ENCODE results near the gene ABI3BP. TPM values are rescaled to one million over a fixed set of nuclear protein-coding genes. Genes with fewer than 3 reads are reported as not detected.

The ABI3BP gene
- total RNA-seq, 1 donor from 2014 or later, result 1.1 TPM

DNA sequence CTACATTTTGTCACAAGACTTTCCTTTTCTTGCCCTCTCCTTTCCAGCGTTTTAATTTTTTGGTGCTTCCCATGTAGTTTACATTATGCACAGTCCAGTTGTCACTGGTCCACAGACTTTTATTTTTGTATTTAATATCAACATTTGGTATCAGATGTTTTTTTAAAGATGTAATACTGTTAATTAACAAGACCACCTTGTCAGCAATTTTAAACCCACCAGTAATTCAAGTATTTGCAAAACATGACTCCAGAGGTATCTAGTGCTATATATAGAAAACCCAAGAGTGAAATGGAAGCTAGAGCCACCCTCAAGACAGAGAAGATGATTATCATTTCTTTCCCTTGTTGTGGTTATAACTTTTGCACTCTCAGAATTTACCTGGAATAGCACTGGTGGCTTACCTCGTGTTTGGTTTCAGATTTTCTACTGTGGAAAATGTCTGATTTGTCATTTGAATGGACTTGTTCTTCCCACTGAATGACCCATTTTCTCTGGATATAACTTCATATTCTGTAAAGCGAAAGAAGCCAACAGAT lies 227.7 kb downstream of the ABI3BP start:
- TF ChIP-seq EZH2 (IDR thresholded peaks at IDR 0.05; ENCODE audit: insufficient read depth, low read length), result no peak
- TF ChIP-seq, protein P1, sequence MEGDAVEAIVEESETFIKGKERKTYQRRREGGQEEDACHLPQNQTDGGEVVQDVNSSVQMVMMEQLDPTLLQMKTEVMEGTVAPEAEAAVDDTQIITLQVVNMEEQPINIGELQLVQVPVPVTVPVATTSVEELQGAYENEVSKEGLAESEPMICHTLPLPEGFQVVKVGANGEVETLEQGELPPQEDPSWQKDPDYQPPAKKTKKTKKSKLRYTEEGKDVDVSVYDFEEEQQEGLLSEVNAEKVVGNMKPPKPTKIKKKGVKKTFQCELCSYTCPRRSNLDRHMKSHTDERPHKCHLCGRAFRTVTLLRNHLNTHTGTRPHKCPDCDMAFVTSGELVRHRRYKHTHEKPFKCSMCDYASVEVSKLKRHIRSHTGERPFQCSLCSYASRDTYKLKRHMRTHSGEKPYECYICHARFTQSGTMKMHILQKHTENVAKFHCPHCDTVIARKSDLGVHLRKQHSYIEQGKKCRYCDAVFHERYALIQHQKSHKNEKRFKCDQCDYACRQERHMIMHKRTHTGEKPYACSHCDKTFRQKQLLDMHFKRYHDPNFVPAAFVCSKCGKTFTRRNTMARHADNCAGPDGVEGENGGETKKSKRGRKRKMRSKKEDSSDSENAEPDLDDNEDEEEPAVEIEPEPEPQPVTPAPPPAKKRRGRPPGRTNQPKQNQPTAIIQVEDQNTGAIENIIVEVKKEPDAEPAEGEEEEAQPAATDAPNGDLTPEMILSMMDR (IDR thresholded peaks at IDR 0.05; ENCODE audit: insufficient read depth, low read depth, low read length), result no peak
- Mint-ChIP-seq H3K4me1 (ENCODE audit: low read depth, unreplicated experiment) (peaks cover 5% of the 10 kb centered on the region), H3K36me3 (ENCODE audit: low read depth, unreplicated experiment) (peaks cover 3% of the 10 kb centered on the region), H3K9me3 (ENCODE audit: unreplicated experiment) (no peaks in the 10 kb centered on the region), H3K27ac (ENCODE audit: unreplicated experiment) (no peak overlapping the region), H3K4me3 (ENCODE audit: unreplicated experiment) (no peak overlapping the region), H3K27me3 (ENCODE audit: low read depth, unreplicated experiment) (no peaks in the 10 kb centered on the region)
- no peaks in the 10 kb centered on the region for H3K27me3 ChIP-seq (ENCODE audit: insufficient read depth, low read length)
- no peak for DNase-seq (ENCODE audit: low read depth)
- FAIRE-seq, result no peak
- no peaks in the 10 kb centered on the region for H3K4me1 ChIP-seq (ENCODE audit: insufficient read depth, low read length)
- no peak overlapping the region for H2AFZ ChIP-seq (ENCODE audit: low read depth, low read length)
- no peak overlapping the region for H3K4me2 ChIP-seq (ENCODE audit: low read length)
- H4K20me1 ChIP-seq (ENCODE audit: insufficient read depth, low read length), result no peaks in the 10 kb centered on the region
- no peak overlapping the region for H3K9ac ChIP-seq (ENCODE audit: low read length)
- H3K4me3 ChIP-seq (ENCODE audit: insufficient read depth, low read depth, low read length), result no peak overlapping the region
- H3K9me3 ChIP-seq (ENCODE audit: insufficient read depth, low read depth, low read length), result no peaks in the 10 kb centered on the region
- H3K27ac ChIP-seq (ENCODE audit: low read depth, low read length), result no peak overlapping the region
- H3K36me3 ChIP-seq (ENCODE audit: insufficient read depth, low read length), result no peaks in the 10 kb centered on the region
- H3K79me2 ChIP-seq (ENCODE audit: insufficient read depth, low read length), result no peaks in the 10 kb centered on the region

DNA sequence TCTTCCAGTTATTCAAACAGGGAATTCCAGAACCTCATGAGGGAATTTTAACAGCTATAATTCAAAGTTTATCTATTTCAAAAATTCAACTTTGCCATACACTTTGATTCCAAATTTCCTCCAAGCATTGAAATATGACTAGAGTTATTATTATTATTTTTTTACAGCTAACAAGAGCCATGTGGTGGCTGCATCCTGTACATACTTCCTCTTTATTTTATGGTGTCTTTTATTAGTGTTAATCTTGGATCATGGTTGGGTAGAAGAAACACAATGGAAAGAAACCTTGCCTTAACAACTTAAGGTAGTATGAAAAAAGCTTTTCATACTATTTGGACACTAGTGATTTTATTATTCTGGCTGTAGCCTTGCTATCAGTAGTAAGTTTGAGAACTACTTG lies 231.3 kb downstream of the ABI3BP start:
- no peak for FAIRE-seq

More for the DNA sequence above, 231.3 kb downstream of the ABI3BP start:
- no peak for DNase-seq (ENCODE audit: low read depth)
- H3K36me3 ChIP-seq (ENCODE audit: insufficient read depth, low read length), result no peaks in the 10 kb centered on the region
- Mint-ChIP-seq H3K27me3 (ENCODE audit: low read depth, unreplicated experiment) (no peaks in the 10 kb centered on the region), H3K9me3 (ENCODE audit: unreplicated experiment) (no peaks in the 10 kb centered on the region), H3K4me1 (ENCODE audit: low read depth, unreplicated experiment) (peaks cover 5% of the 10 kb centered on the region), H3K4me3 (ENCODE audit: unreplicated experiment) (no peak overlapping the region), H3K36me3 (ENCODE audit: low read depth, unreplicated experiment) (peaks cover 3% of the 10 kb centered on the region), H3K27ac (ENCODE audit: unreplicated experiment) (no peak overlapping the region)
- no peak overlapping the region for H3K9ac ChIP-seq (ENCODE audit: low read length)
- H3K27ac ChIP-seq (ENCODE audit: low read depth, low read length), result no peak overlapping the region
- H3K79me2 ChIP-seq (ENCODE audit: insufficient read depth, low read length), result no peaks in the 10 kb centered on the region
- no peak overlapping the region for H3K4me2 ChIP-seq (ENCODE audit: low read length)
- TF ChIP-seq EZH2 (IDR thresholded peaks at IDR 0.05; ENCODE audit: insufficient read depth, low read length), result no peak
- TF ChIP-seq, protein P1 (IDR thresholded peaks at IDR 0.05; ENCODE audit: insufficient read depth, low read depth, low read length), result no peak
- H3K9me3 ChIP-seq (ENCODE audit: insufficient read depth, low read depth, low read length), result no peaks in the 10 kb centered on the region
- H3K4me1 ChIP-seq (ENCODE audit: insufficient read depth, low read length), result no peaks in the 10 kb centered on the region
- H4K20me1 ChIP-seq (ENCODE audit: insufficient read depth, low read length), result no peaks in the 10 kb centered on the region
- H3K27me3 ChIP-seq (ENCODE audit: insufficient read depth, low read length), result no peaks in the 10 kb centered on the region
- no peak overlapping the region for H2AFZ ChIP-seq (ENCODE audit: low read depth, low read length)
- no peak overlapping the region for H3K4me3 ChIP-seq (ENCODE audit: insufficient read depth, low read depth, low read length)

Data from astrocyte (in vitro differentiated cells and primary cell).